Measurements from ENCODE around the gene VAPA. TPM values are rescaled to one million over a fixed set of nuclear protein-coding genes. Genes with fewer than 3 reads are reported as not detected.

VAPA gene
- total and polyA plus RNA-seq, 2 of the 4 experiments (the other 2 are of a cell fraction) = 199 to 206 TPM

DNA sequence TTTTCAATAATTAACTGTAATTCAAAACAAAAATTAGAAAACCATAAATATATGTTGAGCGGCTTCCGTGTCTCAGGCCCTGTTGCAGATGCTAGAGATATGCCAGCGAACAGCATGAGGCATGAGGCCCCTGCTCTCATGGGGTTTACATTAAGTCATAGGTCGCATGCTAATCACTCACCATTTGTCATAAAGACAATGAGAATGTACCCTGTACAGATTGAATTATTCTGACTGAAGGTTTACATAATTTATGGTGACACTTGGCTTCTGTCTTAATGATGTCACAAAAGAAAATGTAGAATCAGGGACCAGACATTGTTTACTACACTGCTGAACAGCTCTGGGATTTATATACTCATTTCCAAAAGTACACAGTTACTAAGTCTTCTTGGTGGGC is 5.9 kb upstream of the VAPA start:
- Histone ChIP-seq H3K14ac (replicated peaks; ENCODE audit: low read depth, low read length) (no peak overlapping the region), H3K56ac (ENCODE audit: extremely low read depth, insufficient read depth, low read length) (no peak overlapping the region), H2BK120ac (ENCODE audit: low read depth, low read length) (no peak overlapping the region), H3K4me1 (ENCODE audit: control insufficient read depth, insufficient read depth, low read length) (no peaks in the 10 kb centered on the region), H3K23ac (ENCODE audit: low read depth, low read length) (no peak overlapping the region), H3K36me3 (ENCODE audit: control insufficient read depth, insufficient read depth, low read length) (no peaks in the 10 kb centered on the region), H4K91ac (ENCODE audit: insufficient read depth, low read depth, low read length) (no peak overlapping the region), H3K18ac (ENCODE audit: low read depth, low read length) (no peak overlapping the region), H2BK15ac (ENCODE audit: low read depth, low read length) (no peak overlapping the region), H3K27me3 (ENCODE audit: control insufficient read depth, insufficient read depth, low read length) (no peaks in the 10 kb centered on the region), H2AK9ac (replicated peaks; ENCODE audit: low read depth, low read length, poor library complexity) (no peak overlapping the region), H3K9ac (ENCODE audit: low read depth, low read length) (no peak overlapping the region), H3K9me3 (ENCODE audit: control insufficient read depth, insufficient read depth, low read length) (no peaks in the 10 kb centered on the region), H2BK20ac (ENCODE audit: low read depth, low read length) (no peak overlapping the region), H3K4me2 (ENCODE audit: low read depth, low read length) (no peak overlapping the region), H3K9me1 (ENCODE audit: insufficient read depth, low read length) (no peaks in the 10 kb centered on the region), H3K27ac (ENCODE audit: insufficient read depth, low read length) (no peak overlapping the region), H3K4me3 (ENCODE audit: insufficient read depth, low read depth, low read length) (no peak overlapping the region), H3K79me1 (ENCODE audit: low read depth in 1 of 2, low read length in 2 of 2) (0 out of 4 replicates have a peak, but pooled peaks cover 0 to 3% of the 10 kb centered on the region in 2 experiments), H2BK5ac (ENCODE audit: low read depth, low read length, poor library complexity, severe bottlenecking) (no peak overlapping the region), H2AK5ac (ENCODE audit: low read depth, low read length) (no peak overlapping the region), H3K4ac (ENCODE audit: low read depth, low read length) (no peak overlapping the region), H4K5ac (ENCODE audit: low read depth, low read length) (no peak overlapping the region), H4K20me1 (ENCODE audit: insufficient read depth, low read length) (no peaks in the 10 kb centered on the region), H2AFZ (replicated peaks; ENCODE audit: low read length, poor library complexity) (no peak overlapping the region), H4K8ac (ENCODE audit: low read depth in 2 of 2, low read length in 2 of 2) (no peak overlapping the region)
- intact Hi-C loops (cut with micrococcal nuclease) = no loop called here
- BruUV-seq (replicated peaks) = no TSS peak
- ATAC-seq (ENCODE audit: low read depth) (no peak), DNase-seq (no peak)
- dilution Hi-C loops (cut with HindIII; ENCODE audit: low sequenced_read_pairs, unreplicated experiment) = no loop called here
- POLR2A ChIA-PET (ENCODE audit: unreplicated experiment) = no interaction called here
- WGBS, 2 experiments (ENCODE audit: extremely low coverage in 2 of 2, insufficient read length in 1 of 2) = no CpG with 5 or more reads among the region's 4 CpGs
- in situ Hi-C loops (cut with MboI; ENCODE audit: low sequenced_read_pairs) = no loop called here
- TF ChIP-seq, protein P1, sequence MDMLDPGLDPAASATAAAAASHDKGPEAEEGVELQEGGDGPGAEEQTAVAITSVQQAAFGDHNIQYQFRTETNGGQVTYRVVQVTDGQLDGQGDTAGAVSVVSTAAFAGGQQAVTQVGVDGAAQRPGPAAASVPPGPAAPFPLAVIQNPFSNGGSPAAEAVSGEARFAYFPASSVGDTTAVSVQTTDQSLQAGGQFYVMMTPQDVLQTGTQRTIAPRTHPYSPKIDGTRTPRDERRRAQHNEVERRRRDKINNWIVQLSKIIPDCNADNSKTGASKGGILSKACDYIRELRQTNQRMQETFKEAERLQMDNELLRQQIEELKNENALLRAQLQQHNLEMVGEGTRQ (IDR thresholded peaks at IDR 0.05; ENCODE audit: low read depth, low read length) = no peak
- no peak for TF ChIP-seq CHD1 (IDR thresholded peaks at IDR 0.05; ENCODE audit: low read depth, low read length)
- TF ChIP-seq CEBPB (IDR thresholded peaks at IDR 0.05; ENCODE audit: low read depth, low read length) = no peak
- no peak for TF ChIP-seq RCOR1 (IDR thresholded peaks at IDR 0.05; ENCODE audit: insufficient replicate concordance, low read length)
- TF ChIP-seq MXI1 (IDR thresholded peaks at IDR 0.05; ENCODE audit: borderline replicate concordance, low read depth, low read length) = no peak
- TF ChIP-seq, protein P2, sequence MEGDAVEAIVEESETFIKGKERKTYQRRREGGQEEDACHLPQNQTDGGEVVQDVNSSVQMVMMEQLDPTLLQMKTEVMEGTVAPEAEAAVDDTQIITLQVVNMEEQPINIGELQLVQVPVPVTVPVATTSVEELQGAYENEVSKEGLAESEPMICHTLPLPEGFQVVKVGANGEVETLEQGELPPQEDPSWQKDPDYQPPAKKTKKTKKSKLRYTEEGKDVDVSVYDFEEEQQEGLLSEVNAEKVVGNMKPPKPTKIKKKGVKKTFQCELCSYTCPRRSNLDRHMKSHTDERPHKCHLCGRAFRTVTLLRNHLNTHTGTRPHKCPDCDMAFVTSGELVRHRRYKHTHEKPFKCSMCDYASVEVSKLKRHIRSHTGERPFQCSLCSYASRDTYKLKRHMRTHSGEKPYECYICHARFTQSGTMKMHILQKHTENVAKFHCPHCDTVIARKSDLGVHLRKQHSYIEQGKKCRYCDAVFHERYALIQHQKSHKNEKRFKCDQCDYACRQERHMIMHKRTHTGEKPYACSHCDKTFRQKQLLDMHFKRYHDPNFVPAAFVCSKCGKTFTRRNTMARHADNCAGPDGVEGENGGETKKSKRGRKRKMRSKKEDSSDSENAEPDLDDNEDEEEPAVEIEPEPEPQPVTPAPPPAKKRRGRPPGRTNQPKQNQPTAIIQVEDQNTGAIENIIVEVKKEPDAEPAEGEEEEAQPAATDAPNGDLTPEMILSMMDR (conservative IDR thresholded peaks at IDR 0.05; ENCODE audit: low read depth, low read length) = no peak
- no peak for TF ChIP-seq FOS (IDR thresholded peaks at IDR 0.05; ENCODE audit: low read depth, low read length)
- TF ChIP-seq MAFK (IDR thresholded peaks at IDR 0.05; ENCODE audit: low read depth, low read length) = no peak
- TF ChIP-seq, protein P3, sequence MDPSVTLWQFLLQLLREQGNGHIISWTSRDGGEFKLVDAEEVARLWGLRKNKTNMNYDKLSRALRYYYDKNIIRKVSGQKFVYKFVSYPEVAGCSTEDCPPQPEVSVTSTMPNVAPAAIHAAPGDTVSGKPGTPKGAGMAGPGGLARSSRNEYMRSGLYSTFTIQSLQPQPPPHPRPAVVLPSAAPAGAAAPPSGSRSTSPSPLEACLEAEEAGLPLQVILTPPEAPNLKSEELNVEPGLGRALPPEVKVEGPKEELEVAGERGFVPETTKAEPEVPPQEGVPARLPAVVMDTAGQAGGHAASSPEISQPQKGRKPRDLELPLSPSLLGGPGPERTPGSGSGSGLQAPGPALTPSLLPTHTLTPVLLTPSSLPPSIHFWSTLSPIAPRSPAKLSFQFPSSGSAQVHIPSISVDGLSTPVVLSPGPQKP (IDR thresholded peaks at IDR 0.05; ENCODE audit: borderline replicate concordance, low read depth, low read length) = no peak
- no peak for TF ChIP-seq MAZ (IDR thresholded peaks at IDR 0.05; ENCODE audit: borderline replicate concordance, low read depth, low read length)
- TF ChIP-seq RAD21 (IDR thresholded peaks at IDR 0.05; ENCODE audit: low read length) = no peak
- no peak for TF ChIP-seq SMC3 (IDR thresholded peaks at IDR 0.05; ENCODE audit: low read depth, low read length)
- TF ChIP-seq POLR2A (IDR thresholded peaks at IDR 0.05; ENCODE audit: low read depth, low read length) = no peak
- TF ChIP-seq NFE2L2 (IDR thresholded peaks at IDR 0.05; ENCODE audit: low read depth, low read length) = no peak
- no peak for TF ChIP-seq BHLHE40 (IDR thresholded peaks at IDR 0.05; ENCODE audit: low read depth, low read length)
- CTCF ChIA-PET = no interaction called here

All from IMR-90 (cell line).